HL-60 (cell line): Measurements from ENCODE around the gene HOXD3.

Source experiments
- CTCF ChIP-seq: IDR thresholded peaks from one replicate; pipeline ENCODE4 v1.5.1; 2011; ENCODE audit warnings: low read length, control low read depth, inconsistent platforms; ENCODE audit not compliant: insufficient read depth
- GABPA ChIP-seq: IDR thresholded peaks from 2 replicates; pipeline ENCODE4 v1.6.1; 2012; ENCODE audit warnings: low read depth
- POLR2AphosphoS5 ChIP-seq: IDR thresholded peaks from 2 replicates; pipeline ENCODE4 v1.6.1; 2012; ENCODE audit warnings: low read depth

GRCh38 chr2:176111846-176112374, 45.2 kb upstream of the HOXD3 start:
- no peak for TF ChIP-seq POLR2AphosphoS5
- TF ChIP-seq GABPA, result no peak
- TF ChIP-seq CTCF, result no peak
